Coronary artery (tissue), 2 donors: ENCODE measurements around the gene ALDH6A1.

ENCODE experiments used
- DNase-seq: peaks from one replicate; pipeline ENCODE4 v3.0.0-alpha.2; 2017; ENCODE audit warnings: low spot score
- H3K27ac ChIP-seq, 2 donors: fragments of 200-600 bp; sonication (generic); one replicate each; pipeline ENCODE4 v1.5.1; 2016 to 2019
- H3K4me3 ChIP-seq: fragments of 200-600 bp; sonication (generic); 2 replicates; pipeline ENCODE4 v1.5.1; 2016; ENCODE audit warnings: mild to moderate bottlenecking, moderate library complexity
- TF ChIP-seq, protein P1 (sequence below): fragments of 200-600 bp; sonication (generic); IDR thresholded peaks from one replicate; pipeline ENCODE4 v1.5.1; 2019; ENCODE audit warnings: antibody characterized with exemption

Gene ALDH6A1

DNA sequence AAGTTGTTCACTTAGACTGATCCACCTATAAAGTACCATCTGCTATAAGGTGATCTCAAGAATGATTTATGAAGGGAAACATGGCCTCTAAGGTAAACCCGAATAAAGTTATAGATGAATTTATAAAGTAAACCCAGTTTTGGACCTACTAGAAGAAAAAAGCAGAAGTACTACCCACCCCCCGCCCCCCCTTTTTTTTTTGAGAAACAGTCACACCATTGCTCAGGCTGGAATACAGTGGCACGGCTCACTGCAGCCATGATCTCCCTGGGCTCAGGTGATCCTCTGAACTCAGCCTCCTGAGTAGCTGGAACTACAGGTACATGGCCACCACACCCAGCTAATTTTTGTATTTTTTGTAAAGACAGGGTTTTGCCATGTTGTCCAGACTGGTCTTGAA lies 69.1 kb downstream of the ALDH6A1 start:
- no peak for DNase-seq
- no peak overlapping the region for H3K4me3 ChIP-seq
- TF ChIP-seq, protein P1, sequence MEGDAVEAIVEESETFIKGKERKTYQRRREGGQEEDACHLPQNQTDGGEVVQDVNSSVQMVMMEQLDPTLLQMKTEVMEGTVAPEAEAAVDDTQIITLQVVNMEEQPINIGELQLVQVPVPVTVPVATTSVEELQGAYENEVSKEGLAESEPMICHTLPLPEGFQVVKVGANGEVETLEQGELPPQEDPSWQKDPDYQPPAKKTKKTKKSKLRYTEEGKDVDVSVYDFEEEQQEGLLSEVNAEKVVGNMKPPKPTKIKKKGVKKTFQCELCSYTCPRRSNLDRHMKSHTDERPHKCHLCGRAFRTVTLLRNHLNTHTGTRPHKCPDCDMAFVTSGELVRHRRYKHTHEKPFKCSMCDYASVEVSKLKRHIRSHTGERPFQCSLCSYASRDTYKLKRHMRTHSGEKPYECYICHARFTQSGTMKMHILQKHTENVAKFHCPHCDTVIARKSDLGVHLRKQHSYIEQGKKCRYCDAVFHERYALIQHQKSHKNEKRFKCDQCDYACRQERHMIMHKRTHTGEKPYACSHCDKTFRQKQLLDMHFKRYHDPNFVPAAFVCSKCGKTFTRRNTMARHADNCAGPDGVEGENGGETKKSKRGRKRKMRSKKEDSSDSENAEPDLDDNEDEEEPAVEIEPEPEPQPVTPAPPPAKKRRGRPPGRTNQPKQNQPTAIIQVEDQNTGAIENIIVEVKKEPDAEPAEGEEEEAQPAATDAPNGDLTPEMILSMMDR, result no peak
- no peak overlapping the region for H3K27ac ChIP-seq

DNA sequence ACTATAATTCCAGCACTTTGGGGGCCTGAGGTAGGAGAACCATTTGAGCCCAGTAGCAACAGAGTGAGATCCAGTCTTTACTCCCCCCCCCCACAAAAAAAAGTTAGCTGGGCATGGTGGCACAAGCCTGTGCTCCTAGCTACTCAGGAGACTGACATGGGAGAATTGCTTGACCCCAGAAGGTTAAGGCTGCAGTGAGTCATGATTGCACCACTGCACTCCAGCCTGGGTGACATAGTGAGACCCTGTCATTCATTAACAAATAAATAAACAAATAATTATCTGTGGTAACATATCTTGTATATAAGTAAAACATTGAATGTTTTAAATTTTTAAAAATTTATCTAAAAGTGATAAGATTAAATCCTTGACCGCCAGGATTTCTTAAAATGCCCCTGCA lies 70.0 kb downstream of the ALDH6A1 start:
- DNase-seq, result no peak

DNA sequence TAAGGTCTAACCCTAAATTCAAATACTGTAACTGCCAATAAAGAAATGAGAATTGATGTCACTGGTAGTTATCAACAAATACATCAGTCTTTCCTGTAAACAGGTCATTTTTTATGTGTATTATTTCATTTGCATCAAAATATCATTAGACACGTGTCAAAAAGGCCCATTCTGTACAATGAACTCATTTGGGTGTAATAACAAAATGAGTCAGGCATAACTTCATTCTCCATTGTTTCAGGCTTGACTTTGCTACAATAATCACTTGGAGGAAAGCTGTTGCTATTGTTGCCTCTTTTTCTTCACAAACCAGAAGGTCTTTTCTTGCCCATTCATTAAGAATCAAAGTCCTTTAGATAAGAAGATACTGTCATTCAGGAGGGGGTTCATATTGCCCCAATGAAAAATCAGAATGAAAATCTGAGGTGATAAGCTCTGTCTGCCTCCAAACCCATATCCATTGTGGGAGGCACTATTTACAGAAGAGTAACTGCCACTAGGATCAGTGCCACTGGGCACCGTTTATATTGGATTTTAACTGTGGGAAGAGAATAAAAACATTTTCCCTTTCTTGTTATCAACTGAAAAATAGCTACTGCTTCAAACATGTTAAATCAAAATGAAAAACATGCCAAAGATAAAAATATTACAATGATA lies 75.3 kb downstream of the ALDH6A1 start:
- H3K4me3 ChIP-seq, result no peak overlapping the region
- TF ChIP-seq, protein P1, result no peak
- no peak overlapping the region for H3K27ac ChIP-seq
- no peak for DNase-seq

More for the DNA sequence above, 70.0 kb downstream of the ALDH6A1 start:
- TF ChIP-seq, protein P1, result no peak
- no peak overlapping the region for H3K27ac ChIP-seq
- no peak overlapping the region for H3K4me3 ChIP-seq
